GM18502 (cell line): Measurements from ENCODE around the gene SARS2.
A peak's percentile ranks its signal among the peaks of the same experiment; 100 is the strongest.
"Not testable (repeated sequence)": the region's sequence is repeated elsewhere in the genome, so short reads cannot be mapped to it uniquely, and the experiment has no call there.

Experiments
- ATAC-seq: cut with Tn5 transposase; IDR thresholded peaks from one replicate; pipeline ENCODE4 v1.9.1; 2021; ENCODE audit warnings: mild to moderate bottlenecking; ENCODE audit not compliant: unreplicated experiment, poor library complexity

SARS2 gene

DNA sequence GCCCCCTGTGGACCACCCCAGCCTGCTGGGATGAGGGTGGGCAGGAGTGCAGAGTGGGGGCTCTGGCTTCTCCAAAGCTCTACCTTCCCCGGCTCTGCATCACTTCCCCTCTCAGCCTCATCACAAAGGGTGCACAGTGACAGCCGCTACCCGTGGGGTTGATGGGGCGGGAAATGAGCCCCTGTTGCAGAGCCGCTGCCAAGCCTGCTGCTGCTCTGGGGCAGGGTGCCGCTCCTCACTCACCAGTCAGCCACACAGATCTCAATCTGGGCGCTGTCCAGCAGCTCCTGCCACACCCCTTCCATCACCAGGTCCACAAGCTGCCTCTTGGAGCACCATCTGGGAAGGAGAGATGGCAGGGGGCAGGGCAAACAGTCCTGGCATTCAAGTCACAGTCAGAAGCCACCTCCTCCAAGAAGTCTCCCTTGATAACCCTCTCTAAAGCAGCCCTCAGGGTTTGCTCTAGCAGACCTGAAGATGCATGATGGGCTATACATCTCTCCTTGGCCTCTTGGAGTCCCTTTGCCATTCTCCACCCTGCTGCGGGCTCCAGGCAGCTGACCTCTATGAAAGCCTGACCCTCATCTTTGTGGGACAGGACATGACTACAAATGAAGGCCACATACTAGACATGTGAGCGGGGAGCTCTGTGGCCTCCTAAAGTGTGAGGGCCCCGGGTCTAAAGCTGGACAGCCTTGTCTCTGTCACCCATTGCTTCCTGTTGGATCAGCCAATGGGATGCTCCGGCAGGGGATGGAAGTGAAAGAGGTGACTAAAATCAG lies 15.9 kb upstream of the SARS2 start:
- ATAC-seq, result no peak

DNA sequence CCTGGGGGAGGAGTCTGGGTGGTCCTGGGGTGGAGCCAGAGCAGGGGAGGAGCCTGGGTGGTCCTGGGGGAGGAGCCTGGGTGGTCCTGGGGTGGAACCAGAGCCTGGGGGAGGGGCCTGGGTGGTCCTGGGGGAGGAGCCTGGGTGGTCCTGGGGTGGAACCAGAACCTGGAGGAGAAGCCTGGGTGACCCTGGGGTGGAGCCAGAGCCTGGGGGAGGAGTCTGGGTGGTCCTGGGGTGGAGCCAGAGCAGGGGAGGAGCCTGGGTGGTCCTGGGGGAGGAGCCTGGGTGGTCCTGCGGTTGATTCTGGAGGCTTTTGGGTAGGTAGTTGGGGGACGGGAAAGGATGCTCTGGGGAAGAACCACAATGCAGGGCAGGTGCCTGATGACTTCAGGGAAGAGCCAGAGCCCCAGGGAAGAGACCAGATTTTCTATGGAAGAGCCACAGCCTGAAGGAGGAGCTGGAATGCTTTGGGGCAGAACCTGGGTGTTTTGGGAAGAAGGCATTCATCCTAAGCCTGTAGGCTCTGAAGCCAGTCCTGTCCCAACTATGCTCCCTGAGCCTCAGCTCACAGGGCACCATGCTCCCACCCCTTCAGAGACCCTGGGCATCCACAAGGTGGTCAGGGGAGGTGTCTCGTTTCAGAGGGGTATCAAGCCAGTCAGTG lies 15.1 kb upstream of the SARS2 start:
- no peak for ATAC-seq

DNA sequence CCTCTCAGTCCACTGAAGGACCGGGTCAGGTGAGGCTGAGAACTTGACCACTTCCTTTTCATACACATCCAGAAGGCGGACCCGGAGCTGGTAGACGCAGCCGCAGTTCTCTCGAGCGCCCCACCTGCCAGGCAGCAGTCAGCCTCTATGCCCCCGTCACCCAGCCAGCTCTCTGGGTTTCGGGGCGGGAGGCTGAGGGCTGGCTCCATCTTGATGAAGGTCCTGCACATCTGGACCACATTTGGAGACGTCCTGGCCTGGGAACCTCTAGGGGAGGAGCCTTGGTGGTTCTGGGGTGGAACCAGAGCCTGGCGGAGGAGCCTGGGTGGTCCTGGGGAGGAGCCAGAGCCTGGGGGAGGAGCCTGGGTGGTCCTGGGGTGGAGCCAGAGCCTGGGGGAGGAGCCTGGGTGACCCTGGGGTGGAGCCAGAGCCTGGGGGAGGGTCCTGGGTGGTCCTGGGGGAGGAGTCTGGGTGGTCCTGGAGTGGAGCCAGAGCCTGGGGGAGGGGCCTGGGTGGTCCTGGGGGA lies 14.5 kb upstream of the SARS2 start:
- no peak for ATAC-seq

DNA sequence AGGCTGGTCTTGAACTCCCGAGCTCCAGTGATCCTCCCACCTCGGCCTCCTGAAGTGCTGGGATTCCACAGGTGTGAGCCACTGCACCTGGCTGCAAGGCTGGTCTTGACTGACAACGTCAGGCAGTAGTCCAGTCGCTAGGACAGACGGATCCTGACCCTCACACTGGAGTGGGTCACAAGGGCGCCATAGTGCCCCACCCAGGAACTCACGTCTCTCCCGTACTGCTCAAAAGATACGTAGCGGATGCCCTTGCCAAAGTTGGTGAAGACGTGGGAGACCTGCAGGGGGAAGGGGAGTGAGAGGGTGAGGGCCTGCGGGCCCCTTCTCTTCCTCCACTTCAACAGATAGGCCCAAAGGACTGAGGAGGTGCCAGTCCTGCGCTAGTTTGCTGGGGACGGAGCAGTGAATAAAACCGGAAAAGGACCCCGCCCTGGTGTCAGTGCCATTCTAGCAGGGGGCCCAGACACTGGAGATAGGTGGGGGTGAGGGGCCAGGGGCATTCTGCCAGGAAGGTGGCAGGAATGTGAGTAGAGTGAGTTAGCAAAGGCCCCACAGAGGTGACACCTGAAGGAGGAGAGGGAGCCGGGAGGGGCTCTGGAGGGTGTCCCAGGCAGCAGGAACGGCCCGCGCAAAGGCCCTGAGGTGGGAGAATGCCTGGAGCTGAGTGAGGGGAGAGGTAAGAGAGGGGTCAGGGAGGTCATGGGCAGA lies 12.1 kb upstream of the SARS2 start:
- no peak for ATAC-seq

DNA sequence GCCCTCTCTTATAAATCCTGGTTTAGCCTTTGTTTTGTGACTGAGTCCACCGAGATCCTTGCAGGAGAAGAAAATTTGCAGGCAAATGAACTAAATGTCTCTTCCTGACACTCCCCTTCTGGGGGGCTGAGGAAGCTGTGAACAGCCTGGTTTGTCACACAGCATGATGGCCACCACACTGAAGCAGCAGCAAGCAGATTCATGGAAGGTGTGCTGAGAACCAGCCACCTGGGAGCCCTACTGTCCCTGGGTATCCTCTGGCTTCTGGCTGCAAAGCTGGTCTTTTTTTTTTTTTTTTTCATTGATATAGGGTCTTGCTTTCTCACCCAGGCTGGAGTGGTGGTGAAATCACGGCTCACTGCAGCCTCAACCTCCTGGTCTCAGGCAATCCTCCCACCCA lies 11.4 kb upstream of the SARS2 start:
- ATAC-seq, result no peak

DNA sequence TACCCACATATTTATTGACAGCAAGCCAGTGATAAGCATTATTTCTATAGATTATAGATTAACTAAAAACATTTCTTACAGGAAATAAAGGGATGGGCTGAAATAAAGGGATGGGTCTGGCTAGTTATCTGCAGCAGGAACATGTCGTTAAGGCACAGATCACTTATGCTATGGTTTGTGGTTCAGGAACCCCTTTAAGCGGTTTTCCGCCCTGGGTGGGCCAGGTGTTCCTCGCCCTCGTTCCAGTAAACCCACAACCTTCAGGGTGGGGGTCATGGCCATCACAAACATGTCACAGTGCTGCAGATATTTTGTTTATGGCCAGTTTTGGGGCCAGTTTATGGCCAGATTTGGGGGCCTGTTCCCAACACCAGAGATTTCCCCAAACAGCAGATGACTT lies 10.9 kb upstream of the SARS2 start:
- ATAC-seq, result not testable (repeated sequence)

DNA sequence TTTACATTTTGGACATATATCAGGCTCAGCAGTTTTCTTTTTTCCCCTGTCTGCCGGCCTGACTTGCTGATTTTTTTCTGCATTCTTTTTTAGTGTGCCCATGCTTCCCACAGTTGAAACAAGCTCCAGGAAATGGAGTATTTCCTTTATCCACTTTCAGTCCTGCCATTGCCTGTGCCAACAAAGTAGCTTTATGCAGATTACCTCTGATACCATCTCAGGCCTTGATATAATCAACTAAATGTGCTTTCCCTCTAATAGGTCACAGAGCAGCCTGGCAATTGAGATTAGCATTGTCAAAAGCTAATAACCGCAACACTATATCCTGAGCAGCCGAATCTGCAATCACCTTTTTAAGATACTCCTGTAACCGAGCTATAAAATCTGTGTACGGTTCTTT lies 9.4 kb upstream of the SARS2 start:
- no peak for ATAC-seq

DNA sequence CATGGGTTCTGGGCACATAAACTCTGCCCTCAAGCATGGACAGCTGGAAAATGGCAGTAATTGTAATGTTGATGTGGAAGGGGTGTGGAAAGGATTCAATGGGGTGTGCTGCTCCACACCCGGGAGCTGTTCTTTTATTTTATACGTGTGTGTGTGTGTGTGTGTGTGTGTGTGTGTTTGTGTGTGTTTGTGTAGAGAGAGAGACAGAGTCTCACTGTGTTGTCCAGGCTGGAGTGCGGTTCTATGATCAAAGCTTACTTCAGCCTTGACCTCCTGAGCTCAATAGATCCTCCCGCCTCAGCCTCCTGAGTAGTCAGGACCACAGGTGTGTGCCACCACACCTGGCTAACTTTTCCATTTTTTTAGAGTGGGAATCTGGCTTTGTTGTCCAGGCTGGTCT lies 3.0 kb upstream of the SARS2 start:
- ATAC-seq, result no peak

DNA sequence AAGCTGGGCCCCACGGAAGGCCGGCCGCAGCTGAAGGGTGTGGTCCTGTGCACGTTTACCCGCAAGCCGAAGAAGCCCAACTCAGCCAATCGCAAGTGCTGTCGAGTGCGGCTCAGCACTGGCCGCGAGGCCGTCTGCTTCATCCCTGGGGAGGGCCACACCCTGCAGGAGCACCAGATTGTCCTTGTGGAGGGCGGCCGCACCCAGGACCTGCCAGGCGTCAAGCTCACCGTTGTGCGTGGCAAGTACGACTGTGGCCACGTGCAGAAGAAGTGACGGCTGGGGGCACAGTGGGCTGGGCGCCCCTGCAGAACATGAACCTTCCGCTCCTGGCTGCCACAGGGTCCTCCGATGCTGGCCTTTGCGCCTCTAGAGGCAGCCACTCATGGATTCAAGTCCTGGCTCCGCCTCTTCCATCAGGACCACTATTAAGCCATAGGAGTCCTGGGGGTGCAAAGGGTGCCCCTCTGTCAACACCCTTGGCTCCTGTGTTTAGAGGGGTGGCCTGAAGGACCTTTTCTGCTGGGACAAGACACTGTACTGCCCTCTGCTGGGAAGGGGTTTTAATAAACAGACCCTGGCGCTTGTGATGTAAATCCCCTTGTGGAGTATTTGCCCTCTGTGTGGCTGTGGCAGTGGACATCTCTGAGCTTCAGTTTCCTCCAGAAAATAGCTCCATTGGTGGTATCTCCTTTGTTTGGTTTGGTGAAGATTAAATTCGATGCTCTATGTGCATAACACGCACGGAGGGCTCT lies 2.0 kb upstream of the SARS2 start:
- ATAC-seq, result no peak

DNA sequence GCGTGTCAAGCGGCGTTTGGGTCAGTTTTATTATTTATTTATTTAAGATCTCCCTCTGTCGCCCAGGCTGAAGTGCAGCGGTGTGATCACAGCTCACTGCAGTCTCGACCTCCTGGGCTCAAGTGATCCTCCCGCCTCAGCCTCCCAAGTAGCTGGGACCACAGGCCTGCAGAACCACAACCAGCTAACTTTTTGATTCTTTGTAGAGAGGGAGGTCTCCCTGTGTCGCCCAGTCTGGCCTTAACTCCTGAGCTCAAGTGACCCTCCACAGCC lies 894 bp upstream of the SARS2 start:
- ATAC-seq, result no peak

DNA sequence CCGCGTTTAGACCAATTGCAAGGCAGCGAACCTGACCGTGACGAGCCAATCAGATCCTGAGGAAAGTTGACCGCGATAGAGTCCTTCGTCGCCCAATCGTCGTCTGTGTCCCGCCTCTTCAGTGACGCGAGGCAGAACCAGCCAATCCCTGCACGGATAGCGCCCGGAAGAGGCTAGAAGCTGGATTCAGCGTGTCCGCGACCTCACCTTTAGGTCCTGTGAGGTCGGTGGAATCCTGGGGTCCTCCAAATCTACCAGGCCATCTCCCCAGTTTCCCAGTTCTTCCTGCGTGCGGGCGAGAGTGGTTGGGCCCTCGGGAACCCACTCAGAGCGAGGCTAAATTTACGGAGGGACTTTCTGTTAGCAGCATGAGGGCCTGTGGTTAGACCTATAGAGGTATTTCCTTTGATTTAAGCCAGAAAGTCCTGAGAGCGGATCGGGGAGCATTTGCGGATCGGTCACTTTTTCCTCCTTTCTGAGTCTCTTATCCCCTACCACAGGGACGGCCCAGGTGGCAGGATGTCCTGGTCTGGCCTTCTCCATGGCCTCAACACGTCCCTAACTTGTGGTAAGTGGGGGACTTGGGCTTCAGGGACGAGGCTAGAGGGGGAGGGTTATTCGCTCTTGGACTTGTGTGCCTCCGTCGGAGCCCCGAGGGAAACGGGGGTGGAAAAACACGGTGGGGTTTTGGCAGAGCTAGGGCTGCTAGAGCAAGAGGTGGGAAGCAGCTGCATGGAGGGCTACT lies 385 bp upstream of the SARS2 start, which contains the start of gene MRPS12:
TSS of gene MRPS12 (plus strand) at position 169 of the 745 bp plus-strand sequence. CDS start at position 520, 351 bp downstream.
- ATAC-seq, result peak; percentile 91

DNA sequence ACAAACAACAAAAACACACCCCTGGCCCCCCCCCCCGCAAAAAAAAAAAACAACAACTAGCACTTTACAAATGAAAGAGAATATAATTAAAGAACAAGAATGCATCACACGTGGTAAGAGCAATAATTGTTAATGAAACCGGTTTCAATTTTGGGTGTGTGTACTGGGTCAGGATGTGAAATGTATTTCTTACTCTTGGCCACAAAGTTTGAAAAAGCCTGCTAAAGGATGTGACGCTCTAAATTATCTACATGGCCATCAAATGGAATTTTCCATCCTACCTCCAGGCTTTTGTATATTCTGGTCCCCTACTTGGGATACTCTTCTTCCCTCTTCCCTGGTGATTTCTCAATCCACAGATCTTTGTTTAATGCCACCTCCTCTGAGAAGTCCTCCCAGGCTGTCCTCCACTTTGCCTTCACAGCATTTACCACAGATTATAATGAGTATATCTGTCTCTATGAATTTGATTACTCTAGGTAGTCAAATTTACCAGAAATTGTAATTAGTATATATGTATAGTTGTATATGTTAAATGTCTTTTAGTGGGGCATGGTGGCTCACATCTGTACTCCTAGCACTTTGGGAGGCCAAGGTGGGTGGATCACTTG lies 2.1 kb downstream of the SARS2 start:
- no peak for ATAC-seq

DNA sequence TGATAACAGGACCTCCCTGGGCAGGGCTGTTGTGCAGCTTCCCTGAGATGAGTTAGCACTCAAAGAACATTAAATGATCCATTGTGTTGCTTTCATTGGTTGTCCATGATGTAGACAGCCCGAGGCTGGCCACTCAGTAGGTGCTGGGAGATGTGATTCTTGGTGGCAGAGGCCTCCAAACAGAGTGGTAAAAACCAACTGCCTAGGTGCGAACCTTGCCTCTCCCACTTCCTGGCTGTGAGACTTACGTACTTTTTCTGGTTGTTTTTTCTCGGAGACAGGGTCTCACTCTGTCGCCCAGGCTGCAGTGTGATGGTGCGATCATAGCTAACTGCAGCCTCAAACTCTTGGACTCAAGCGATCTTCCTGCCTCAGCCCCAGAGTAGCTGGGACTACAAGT lies 6.2 kb downstream of the SARS2 start:
- ATAC-seq, result no peak

DNA sequence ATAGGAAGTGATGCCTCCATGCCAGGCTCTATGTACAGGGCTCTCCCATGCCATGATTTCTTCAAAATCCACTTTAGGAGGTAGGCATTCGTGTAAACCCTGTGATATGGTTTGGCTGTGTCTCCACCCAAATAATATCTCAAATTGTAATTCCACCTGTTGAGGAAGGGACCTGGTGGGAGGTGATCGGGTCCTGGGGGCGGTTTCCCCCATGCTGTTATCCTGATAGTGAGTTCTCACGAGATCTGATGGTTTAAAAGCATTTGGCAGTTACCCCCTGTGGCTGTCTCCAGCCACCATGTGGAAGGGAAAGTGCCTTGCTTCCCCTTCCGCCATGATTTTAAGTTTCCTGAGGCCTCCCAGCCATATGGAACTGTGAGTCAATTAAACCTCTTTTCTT lies 8.1 kb downstream of the SARS2 start:
- no peak for ATAC-seq

DNA sequence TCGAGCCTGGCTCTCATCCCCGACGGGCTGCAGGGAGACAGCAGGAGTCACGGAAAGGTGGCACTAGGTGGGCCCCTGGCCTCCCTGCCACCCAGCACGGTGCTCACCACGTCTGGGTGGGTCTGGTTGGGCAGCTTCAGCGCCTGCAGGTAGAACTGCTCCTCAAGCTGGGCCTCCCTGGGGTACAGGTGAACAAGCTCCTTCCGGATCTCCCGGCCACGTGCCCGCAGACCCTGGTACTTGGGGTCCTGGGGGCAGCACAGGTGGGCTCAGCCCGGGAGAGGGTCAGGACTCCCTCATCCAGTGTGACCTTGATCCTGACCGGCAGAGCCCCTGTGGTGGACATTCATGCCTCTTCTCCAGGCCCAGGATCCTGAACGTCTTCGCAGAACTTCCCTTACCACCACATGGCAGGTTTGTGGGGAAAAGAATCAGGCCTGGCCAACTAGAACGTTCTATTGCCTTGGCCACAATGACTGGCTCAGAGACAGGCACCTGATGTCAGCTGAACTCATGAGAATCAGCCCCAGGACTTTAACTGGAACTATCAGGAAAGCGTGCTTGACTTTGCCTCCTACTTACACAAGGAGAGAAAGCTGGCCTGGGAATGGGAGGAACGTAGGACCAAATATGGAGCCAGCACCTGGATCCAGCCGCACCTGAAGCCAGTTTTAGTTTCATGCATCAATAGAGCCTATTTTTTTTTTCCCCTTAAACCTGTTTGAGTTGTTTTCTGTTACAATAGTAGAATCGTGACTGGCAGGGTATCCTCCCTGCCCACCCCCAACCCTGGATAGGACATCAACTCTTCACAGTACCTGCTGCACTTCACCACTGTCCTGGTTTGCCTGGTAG lies 8.9 kb downstream of the SARS2 start:
- ATAC-seq, result no peak

DNA sequence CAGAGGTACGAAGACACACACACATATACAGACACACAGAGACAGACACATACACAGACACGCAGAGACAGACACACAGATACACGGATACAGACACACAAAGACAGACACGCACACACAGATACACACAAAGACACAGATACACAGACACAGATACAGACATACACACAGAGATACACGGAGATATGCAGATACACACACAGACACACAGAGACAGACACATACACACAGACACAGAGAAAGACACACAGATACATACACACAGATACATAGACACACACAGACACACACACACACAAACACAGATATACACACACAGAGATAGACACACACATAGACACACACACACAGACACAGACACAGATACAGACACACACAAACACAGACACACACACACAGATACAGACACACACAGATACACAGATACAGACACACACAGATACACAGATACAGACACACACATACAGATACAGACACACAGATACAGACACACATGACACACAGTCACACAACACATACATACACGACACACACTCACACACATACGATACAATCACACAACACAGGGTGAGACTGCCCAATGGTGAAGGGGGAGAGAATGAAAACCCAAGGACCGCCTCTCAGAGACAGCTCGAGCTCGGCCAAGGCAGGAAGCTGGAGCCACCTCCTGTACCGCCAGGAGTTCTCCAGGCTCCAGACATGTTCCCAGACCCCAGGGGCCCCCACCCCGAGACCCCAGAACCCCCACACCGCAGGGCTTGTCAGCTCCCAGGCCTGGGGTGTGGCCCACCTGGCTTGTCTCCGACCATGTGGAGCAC lies 9.8 kb downstream of the SARS2 start:
- ATAC-seq, result no peak

DNA sequence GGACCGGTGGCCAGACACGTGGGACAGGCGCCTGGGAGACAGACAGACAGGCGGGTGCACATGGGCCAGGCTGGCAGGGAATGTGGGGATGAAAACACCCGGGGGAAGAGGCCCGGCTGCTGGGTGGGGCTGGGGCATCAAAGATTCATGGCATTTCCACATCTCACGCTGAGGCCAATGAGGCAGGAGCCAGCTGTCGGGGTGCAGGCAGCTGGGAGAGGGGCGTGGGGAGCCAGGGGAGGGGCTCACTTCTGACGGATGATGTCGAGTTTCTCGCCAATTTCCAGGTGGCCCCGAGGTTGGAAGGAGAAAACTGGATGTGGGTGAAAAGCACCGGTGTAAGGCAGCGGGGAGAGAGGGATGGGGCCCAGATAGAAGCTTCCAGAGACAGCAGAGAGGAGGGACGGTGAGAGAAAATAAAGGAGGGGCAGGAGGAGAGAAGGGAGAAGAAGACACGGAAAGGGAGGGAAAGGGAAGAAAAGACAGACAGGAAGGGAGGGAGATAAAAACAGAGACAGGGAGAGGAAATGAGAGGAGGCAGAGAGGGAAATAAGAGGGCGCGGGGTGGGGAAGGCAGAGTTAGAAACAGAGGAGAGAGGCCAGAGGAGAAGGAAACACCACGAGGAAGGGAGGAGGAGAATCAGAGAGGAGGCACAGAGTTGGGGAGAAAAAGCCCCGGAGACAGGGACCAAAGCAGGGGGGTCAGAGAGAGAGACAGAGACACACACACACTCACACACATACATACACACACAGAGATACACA lies 10.5 kb downstream of the SARS2 start:
- no peak for ATAC-seq
